ENCODE measurements around the gene MAPK14.
"Not testable (repeated sequence)": the region's sequence is repeated elsewhere in the genome, so short reads cannot be mapped to it uniquely, and the experiment has no call there.

Gene MAPK14

DNA sequence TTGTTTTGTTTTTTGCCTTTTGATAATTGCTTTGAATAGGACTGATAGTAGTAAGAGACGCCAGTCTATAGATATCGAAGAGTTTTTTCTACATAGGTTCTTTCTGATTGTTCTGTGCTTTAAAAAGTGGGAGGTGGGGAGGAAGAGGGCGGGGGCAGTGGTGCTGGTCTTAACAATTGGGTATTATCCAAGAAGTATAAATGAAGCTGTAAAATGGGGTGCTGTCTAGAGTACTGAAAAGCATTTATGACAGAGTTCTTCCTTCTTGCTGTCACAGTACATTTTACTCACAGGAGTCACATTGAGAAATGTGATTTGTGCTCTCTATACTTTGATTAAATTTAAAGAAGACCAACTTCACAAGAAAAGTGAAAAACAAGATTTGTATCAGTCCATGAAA, 41.0 kb downstream of the MAPK14 start:
- no peak for DNase-seq

DNA sequence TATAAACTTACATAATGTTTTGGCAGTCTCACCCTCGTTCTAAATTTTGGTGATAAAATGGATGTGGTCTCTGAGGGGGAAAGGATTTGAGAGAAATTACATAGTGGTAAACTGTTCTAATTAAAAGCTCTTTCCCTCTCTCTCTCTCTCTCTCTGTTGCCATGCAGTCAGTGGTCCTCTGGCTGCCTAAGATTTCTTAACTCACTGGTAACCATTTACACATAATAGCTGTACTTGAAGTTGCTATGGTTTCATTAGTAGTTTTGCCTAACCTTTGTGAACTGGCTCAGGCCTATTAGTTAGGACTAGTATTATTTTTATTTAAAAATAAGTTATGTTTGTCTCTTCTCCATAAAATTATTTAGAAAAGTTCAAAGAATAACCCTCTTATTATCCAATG, 42.0 kb downstream of the MAPK14 start:
- DNase-seq = no peak

DNA sequence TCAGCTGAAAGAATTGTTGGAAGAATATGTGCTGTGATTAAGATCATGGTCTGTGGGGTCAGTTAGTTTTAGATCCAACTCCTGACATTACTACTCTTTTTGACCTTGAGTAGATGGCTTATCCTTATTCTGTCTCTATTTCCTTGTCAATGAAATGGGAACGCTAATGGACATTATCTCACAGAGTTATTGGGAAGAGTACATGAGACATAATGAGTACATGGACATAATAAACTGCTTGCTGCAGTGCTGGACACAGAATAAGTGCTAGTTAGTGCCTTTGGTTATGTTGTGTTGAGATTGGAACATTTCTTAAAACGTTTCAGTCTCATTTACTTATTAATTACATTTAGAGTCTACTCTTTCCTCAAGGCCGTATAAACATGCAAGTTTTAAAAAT, 42.6 kb downstream of the MAPK14 start:
- no peak for DNase-seq

DNA sequence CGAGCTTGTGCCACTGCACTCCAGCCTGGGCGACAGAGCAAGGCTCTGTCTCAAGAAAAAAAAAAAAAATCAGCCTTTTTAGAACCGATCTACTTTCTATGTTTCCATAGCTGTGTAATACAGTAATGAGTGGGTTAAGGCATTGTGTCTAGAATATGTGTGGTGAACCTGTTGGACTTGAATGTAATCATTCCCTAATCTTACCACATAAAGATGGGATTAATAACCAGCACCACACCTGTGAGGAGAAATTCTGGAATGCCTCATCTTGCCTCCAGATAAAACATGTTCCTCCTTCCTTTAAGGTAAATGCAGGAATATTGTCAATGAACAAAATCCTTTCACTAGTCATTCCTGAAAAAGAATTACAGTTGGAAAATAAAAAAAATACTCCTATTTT, 43.7 kb downstream of the MAPK14 start:
- no peak for DNase-seq

DNA sequence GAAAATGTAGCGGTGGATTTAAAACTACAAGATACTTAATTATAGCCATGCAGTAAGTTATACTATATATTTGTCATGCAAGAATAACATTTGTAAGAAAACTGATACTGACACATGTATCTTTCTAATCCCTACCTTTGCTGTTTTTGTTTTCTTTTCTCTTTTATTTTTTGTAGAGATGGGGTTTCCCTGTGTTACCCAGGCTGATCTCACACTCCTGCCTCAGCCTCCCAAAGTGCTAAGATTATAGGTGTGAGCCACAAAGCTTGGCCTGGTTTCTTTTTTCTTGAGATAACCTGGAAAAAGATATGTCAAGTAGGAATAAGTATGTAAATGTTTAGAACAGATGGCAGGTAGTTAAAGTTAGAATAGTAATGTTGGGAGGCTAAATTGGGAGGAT, 44.1 kb downstream of the MAPK14 start:
- DNase-seq = no peak

DNA sequence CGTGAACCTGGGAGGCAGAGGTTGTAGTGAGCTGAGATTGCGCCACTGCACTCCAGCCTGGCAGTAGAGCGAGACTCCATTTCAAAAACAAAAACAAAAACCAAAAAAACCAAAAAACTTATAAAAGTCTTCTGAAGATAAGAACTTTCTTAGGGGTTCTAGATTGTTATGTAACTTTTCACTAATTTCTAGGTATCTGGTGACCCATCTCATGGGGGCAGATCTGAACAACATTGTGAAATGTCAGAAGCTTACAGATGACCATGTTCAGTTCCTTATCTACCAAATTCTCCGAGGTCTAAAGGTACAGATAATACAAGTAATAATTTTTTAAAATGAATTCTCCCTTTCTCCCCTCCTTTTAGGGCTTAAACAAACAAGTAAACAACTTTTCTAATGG, 45.1 kb downstream of the MAPK14 start:
- no peak for DNase-seq

DNA sequence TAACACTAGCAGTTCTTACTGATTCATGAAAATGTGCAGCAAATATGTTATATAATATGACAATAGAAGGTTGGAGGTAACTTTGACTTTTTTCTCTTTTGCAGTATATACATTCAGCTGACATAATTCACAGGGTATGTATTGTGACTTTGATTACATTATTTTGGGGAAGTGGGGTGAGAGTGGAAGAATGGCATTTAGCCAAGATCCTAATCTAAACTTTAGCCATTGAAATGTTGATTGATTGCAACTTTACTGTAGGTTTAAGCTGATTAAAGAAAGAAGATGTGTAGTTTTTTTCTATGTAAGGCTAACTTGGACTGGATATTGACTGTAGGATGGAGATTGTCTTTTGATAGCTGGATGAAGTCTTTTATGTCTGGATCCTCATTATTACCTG, 46.0 kb downstream of the MAPK14 start:
- no peak for DNase-seq

DNA sequence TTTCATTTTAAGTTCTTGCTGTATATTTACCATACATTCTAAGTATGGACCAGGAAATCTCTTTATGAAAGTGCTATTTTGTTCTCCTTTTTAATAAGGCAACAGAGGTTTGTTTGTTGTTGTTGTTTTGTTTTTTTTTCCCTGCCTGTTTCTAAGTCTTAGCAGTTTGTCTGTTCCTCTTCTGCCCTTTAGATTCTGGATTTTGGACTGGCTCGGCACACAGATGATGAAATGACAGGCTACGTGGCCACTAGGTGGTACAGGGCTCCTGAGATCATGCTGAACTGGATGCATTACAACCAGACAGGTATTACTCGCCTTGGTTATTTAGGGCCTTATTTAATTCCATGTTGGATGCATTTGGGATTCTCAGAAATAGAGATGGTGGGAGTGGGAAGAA, 48.0 kb downstream of the MAPK14 start:
- no peak for DNase-seq

DNA sequence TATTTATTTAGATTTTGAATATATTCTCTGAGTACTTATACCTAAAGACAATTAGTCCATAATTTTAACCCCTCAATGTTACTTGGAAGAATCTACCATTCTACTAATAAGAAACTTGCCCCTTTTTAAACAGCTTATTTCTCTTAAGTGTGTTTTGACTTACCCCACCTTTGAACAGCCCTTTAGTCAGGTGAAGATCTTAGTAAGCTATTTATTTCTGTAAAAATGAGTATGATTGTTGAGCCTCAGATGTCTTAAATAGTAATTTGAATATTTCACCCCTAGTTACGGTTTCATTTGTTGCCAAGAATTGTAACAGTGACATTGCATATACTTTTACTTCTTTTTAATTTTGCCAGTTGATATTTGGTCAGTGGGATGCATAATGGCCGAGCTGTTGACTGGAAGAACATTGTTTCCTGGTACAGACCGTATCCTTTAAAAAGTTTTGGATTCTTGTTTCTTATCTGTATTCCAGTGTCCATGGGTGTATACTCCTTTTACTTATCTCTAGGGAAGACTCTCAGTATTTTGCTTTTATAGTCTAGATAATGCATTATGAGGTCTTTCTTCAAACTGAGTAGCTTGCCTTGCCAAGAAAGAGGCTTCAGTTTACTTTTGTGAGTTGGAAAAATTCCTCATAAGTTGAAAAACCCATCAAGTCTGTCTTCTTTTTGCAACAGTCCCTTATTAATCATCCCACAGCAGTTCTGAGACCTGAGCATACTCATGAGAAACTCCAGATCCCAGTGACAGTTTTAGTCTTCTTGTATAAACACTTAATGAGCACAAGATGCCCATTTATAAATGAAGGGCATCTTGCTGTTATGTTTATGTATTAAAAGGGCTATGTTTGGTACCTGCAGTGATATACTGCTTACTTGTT, 48.8 kb downstream of the MAPK14 start:
- no peak for DNase-seq

DNA sequence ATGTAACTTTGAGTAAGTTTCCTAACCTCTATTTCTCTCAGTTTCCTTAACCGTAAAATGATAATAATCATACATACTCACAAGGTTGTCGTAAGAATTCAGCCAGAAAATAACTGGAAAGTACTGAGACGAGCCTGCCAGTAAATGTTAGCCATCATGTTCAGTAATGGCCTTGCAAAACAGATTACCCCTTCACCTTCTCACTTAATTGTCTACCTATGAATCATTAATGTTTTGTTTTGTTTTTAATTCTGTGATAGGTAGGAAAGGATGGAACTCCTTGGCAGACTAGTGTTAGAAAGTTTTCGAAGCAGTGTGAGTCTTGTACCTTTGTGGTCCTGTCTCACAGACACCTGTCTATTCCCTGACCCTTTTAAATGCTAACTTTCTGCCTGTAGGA, 50.6 kb downstream of the MAPK14 start:
- no peak for DNase-seq

DNA sequence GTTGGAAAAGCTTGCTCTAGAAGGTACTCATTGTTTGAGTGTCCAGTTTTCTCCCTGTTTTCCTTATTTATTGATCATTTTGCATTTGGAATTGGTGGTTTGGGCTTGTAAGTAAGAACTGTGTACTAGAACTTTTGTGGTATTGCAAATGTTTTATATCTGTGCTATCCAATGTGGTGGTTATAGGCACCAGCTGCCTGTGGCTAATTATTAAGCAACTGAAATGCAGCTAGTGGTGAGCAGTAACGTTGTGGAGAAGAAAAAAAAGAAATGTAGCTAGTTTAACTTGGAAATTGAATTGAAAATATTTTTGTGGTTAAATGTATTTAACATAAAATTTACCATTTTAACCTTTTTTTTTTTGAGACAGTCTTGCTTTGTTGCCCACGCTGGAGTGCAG, 52.0 kb downstream of the MAPK14 start:
- DNase-seq = no peak

DNA sequence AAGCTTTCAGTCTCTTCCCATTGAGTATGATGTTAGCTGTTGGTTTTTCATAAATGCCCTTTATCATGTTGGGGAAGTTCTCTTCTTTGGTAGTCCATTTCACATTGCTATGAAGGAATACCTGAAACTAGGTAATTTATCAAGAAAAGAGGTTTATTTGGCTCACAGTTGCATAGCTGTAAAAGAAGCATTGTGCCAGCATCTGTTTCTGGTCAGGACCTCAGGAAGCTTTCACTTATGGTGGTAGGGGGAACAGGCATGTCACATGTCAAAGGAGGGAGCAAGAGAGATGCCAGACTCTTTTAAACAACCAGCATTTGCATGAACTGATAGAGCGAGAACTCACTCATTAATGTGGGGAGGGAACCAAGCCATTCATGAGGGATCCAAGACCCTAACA, 54.7 kb downstream of the MAPK14 start:
- DNase-seq = no peak

DNA sequence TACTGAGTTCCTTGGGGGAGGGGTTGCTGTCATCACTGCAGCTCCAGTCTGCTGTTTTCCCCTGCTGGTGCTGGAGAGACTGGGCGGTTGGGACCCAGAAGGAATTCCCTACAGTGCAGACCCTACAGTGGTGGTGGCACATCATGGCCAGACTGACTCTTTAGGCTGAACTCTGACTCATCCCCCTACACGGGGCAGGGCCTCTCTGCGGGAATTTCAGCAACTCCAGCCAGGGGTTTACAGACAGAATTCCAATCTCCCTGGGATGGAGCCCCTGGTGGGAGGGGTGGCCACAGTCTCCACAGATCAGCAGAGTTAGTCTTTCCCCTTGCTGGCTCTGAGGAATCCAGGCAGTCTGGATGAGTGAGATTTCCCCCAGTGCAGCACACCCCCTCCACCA, 55.8 kb downstream of the MAPK14 start:
- no peak for DNase-seq

DNA sequence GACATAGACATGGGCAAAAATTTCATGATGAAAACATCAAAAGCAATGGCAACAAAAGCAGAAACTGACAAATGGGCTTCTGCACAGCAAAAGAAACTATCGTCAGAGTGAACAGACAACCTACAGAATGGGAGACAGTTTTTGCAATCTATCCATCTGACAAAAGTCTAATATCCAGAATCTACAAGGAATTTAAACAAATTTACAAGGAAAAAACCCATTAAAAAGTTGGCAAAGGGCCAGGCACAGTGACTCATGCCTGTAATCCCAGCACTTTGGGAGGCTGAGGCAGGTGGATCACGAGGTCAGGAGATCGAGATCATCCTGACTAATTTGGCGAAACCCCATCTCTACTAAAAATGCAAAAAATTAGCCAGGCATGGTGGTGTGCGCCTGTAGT, 60.6 kb downstream of the MAPK14 start:
- not testable (repeated sequence) for DNase-seq

DNA sequence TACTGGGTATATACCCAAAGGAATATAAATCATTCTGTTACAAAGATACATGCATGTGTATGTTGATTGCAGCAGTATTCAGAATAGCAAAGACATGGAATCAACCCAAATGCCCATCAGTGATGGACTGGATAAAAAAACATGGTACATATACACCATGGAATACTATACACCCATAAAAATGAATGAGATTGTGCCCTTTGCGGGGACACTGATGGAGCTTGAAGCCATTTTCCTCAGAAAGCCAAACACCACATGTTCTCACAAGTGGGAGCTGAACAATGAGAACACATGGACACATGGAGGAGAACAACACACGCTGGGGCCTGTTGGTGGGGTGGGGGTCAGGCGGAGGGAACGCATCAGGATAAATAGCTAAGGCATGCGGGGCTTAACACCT, 61.4 kb downstream of the MAPK14 start:
- DNase-seq = no peak

DNA sequence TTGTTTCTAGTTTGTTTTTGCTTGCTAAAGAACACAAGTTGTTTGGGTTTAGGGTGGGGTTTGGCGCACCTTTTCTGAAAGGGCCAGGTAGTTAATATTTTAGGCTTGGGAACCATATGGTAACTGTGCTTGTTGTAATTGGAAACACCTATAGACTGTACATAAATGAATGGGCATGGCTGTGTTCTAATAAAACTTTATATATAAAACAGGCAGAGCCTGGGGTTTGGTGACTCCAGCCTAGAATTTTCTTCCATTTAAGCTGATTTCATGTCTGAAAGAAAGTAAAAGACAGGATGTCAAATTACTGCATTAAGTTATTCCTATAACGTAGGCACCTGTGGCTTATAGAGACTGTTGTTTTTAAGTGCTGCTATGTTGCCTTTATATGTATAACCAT, 66.6 kb downstream of the MAPK14 start:
- no peak for DNase-seq

DNA sequence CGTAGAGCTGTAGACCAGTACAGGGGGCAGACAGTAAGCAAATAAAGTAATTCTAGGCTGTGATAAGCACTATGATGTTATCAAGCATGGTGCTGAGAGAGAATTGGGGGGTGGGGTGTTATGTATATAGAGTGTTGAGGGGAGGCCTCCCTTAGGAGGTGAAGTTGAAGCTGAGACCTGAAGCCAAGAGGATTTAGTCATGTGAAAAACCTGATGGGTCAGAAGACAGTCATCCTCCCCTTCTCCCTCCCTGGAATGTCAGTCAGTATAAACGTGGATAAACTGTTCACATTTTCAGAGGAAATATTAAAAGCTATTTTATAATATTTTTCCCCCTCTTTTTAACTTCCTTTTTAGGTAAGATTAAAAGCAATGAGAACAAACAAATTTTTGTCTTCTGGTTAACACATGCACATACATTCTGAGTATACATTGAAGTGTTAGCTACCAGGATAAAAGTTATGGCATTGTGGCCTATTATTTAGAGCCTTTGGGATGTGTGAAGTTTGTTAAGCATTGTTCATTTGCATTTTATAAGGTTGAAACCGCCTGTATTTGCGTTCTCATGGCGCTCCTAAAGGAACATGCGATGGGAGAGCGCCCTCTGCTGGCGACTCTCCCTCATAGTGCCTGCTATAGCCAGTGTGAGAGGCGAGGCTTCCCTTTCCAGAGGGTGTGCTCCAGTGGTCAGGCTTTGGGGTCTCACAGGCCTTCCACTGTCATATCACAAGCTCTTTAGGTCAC, 67.3 kb downstream of the MAPK14 start:
- DNase-seq = peak in 48 of 51 donors; percentile 3 to 85 (median 57)

DNA sequence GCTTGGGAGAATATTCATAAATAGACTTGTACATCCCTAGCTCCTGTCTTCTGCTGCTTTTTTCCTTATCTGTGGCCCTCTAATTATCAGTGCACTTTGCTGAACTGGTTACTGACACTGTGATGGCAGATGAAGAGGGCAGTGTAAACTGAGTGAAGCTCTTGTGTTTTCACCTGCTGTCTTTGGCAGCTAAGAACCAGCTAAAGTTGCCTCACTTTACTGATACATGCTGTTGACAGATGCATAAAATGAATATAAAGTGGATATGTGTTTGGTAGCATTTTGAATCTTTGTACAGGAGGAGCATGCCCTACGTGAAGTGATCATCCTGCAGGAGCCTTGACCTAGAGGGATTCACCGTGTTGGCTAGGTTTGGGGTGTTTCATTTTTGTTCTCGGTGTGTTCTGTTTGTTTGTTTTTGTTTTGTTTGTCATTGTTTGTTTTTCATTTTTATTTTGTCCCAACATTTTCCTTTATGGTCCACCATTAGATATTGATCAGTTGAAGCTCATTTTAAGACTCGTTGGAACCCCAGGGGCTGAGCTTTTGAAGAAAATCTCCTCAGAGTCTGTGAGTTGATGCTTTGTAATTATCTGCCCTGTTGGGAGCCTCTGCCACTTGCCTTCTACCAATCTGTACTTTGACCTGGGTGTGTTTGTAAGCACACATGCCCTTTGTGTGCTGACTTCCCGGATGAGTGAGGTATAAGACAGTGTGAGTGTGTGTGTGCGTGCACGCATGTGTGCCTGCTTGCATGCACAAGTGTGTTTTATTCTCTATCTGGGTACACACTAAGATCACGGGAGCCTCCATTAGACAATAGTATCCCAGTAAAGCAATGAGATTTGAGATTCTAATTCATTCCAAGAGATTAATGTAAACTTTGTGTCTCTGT, 68.1 kb downstream of the MAPK14 start:
- no peak for DNase-seq

DNA sequence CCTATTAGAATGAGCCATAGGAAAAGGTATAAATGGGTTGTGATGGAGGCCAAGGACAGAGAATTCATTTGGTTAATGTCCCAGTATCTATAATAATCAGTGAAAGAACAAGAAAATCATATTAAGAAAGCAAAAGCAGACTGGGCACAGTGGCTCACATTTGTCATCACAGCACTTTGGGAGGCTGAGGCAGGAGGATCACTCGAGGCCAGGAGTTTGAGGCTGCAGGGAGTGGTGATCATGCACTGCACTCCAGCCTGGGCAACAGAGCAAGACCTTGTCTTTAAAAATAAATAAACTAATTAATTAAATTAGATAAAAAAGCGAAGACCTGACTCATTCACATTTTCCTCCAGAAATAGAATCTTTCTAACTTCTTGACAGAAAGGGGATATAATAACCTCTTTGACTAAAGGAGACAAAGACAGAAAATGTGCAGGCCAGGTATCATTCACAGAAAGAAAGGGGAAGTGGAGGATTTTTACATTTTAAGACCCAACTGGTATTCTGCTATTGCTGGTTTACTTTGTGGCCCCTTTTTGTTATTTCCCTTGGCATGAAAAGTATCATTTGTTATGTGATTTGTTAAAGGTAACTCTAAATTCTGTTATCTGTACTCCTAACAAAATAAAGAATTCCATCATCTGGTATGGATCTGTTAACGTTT, 70.8 kb downstream of the MAPK14 start:
- no peak for DNase-seq

DNA sequence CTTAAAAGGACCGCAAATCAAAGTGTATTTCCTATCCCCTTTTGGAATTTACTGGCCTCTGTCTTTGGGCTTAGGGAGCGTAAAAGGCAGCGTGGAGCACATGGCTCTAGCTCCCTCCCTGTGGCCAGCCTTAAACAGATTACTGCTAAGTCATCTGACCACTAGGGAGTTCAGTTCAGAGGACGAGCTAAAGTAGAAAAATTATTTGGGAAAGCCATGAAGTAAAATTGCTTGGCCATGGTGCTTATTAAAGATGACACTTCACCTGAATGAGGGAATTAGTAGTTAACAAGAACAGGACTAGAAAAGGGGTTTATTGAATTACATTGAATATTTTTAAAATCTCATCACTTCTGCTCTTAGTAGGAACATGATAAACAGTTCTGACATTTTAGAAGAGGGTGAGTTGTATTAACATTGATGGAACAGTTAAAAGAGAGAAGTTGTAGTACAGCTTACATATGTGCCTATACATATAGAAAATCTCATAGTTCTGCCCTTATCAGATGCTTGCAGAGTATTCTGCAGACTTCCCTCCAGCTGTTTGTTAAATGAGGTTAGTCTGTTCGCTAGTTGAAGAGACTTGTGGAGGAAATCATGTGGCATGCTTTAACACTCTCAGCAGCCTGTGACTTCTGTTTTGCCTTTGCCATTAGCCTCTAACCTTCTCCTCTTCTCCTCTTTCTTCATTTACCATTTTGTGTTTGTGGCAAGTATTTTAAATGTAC, 71.5 kb downstream of the MAPK14 start:
- DNase-seq = no peak

Data from hypothalamus (tissue), 51 donors.